Neural cell (in vitro differentiated cells): ENCODE measurements around the gene COL4A4. TPM values are rescaled to one million over a fixed set of nuclear protein-coding genes. Genes with fewer than 3 reads are reported as not detected.

ENCODE experiments used
- H2AFZ ChIP-seq: fragments of 200-600, 300-800 bp; sonication (generic), shearing (Covaris generic); 2 replicates; pipeline ENCODE4 v1.6.0; 2014; ENCODE audit warnings: low read depth, mild to moderate bottlenecking, antibody characterized with exemption, low read length, moderate library complexity
- H3F3A ChIP-seq: fragments of 200-600 bp; shearing (Covaris generic); 2 replicates; pipeline ENCODE4 v1.6.1; 2016; ENCODE audit warnings: mild to moderate bottlenecking, moderate library complexity, mixed read lengths, antibody characterized with exemption, low read length; ENCODE audit not compliant: insufficient read depth, poor library complexity, severe bottlenecking
- H3K27ac ChIP-seq: fragments of 200-600, 300-800 bp; sonication (generic), shearing (Covaris generic); 2 replicates; pipeline ENCODE4 v1.5.1; 2014; ENCODE audit warnings: mild to moderate bottlenecking, low read length, moderate library complexity
- H3K27me3 ChIP-seq: fragments of 300-800, 200-600 bp; sonication (generic), shearing (Covaris generic); 2 replicates; pipeline ENCODE4 v1.6.0; 2014; ENCODE audit warnings: mild to moderate bottlenecking, low read depth, low read length, moderate library complexity; ENCODE audit not compliant: insufficient read depth
- H3K36me3 ChIP-seq: fragments of 300-800, 200-600 bp; sonication (generic), shearing (Covaris generic); 2 replicates; pipeline ENCODE4 v1.5.1; 2014; ENCODE audit warnings: mild to moderate bottlenecking, antibody characterized with exemption, low read length, moderate library complexity; ENCODE audit not compliant: insufficient read depth
- H3K4me2 ChIP-seq: fragments of 300-800, 200-600 bp; sonication (generic), shearing (Covaris generic); 2 replicates; pipeline ENCODE4 v1.6.0; 2014; ENCODE audit warnings: mild to moderate bottlenecking, low read length
- H3K4me3 ChIP-seq: fragments of 300-800, 200-600 bp; sonication (generic), shearing (Covaris generic); 2 replicates; pipeline ENCODE4 v1.5.1; 2014; ENCODE audit warnings: mild to moderate bottlenecking, low read length, moderate library complexity
- H3K79me2 ChIP-seq: fragments of 200-600 bp; shearing (Covaris generic); replicated peaks from 2 replicates; pipeline ENCODE4 v1.6.0; 2014; ENCODE audit warnings: mild to moderate bottlenecking, low read length, moderate library complexity; ENCODE audit not compliant: insufficient read depth
- H3K9ac ChIP-seq: fragments of 300-800, 200-600 bp; sonication (generic), shearing (Covaris generic); 2 replicates; pipeline ENCODE4 v1.6.1; 2016; ENCODE audit warnings: mild to moderate bottlenecking, low read length, mixed read lengths
- H3K9me2 ChIP-seq: fragments of 200-600 bp; shearing (Covaris generic); 2 replicates; pipeline ENCODE4 v1.6.1; 2016; ENCODE audit warnings: mild to moderate bottlenecking, low read length, mixed read lengths; ENCODE audit not compliant: insufficient read depth
- H3K9me3 ChIP-seq: fragments of 200-600, 300-800 bp; sonication (generic), shearing (Covaris generic); 2 replicates; pipeline ENCODE4 v1.6.1; 2016; ENCODE audit warnings: mild to moderate bottlenecking, mixed run types, low read length, moderate library complexity, mixed read lengths
- H4K20me1 ChIP-seq: fragments of 200-600 bp; shearing (Covaris generic); 2 replicates; pipeline ENCODE4 v1.6.1; 2016; ENCODE audit warnings: mild to moderate bottlenecking, mixed run types; ENCODE audit not compliant: insufficient read depth
- CTCF ChIP-seq: fragments of 450-650 bp; IDR thresholded peaks from 2 replicates; pipeline ENCODE4 v1.5.1; 2014; ENCODE audit warnings: antibody characterized with exemption, mild to moderate bottlenecking, moderate library complexity; ENCODE audit not compliant: poor library complexity, severe bottlenecking
- EP300 ChIP-seq: fragments of 450-650 bp; conservative IDR thresholded peaks from 2 replicates; pipeline ENCODE4 v1.6.1; 2014; ENCODE audit warnings: antibody characterized with exemption, mild to moderate bottlenecking, moderate library complexity; ENCODE audit not compliant: poor library complexity, severe bottlenecking
- EZH2 ChIP-seq: fragments of 200-600, 300-800 bp; shearing (Covaris generic), sonication (generic); IDR thresholded peaks from 2 replicates; pipeline ENCODE4 v1.6.1; 2014; ENCODE audit warnings: antibody characterized with exemption, low read length, borderline replicate concordance, mild to moderate bottlenecking; ENCODE audit not compliant: insufficient read depth, poor library complexity, severe bottlenecking
- MXI1 ChIP-seq: fragments of 450-650 bp; conservative IDR thresholded peaks from 2 replicates; pipeline ENCODE4 v1.6.1; 2014; ENCODE audit warnings: antibody characterized with exemption, mild to moderate bottlenecking; ENCODE audit not compliant: poor library complexity, severe bottlenecking
- POLR2AphosphoS5 ChIP-seq: IDR thresholded peaks from 2 replicates; pipeline ENCODE4 v1.6.1; 2012
- RAD21 ChIP-seq: fragments of 450-650 bp; conservative IDR thresholded peaks from 2 replicates; pipeline ENCODE4 v1.6.1; 2014; ENCODE audit warnings: antibody characterized with exemption, mild to moderate bottlenecking, moderate library complexity
- REST ChIP-seq: IDR thresholded peaks from 2 replicates; pipeline ENCODE4 v1.6.1; 2012; ENCODE audit warnings: borderline replicate concordance
- SMC3 ChIP-seq: fragments of 450-650 bp; conservative IDR thresholded peaks from 2 replicates; pipeline ENCODE4 v1.6.1; 2014; ENCODE audit warnings: antibody characterized with exemption, mild to moderate bottlenecking, moderate library complexity; ENCODE audit not compliant: poor library complexity
- TAF1 ChIP-seq: IDR thresholded peaks from 2 replicates; pipeline ENCODE4 v1.6.1; 2012; ENCODE audit warnings: low read depth
- polyA plus RNA-seq: library from polyadenylated mRNA; depleted of rRNA; stranded (reverse); fragments of >200 nt; gene quantifications from 2 replicates; pipeline ENCODE4 v1.2.3, GENCODE V29; 2014

COL4A4 gene
- polyA plus RNA-seq, 1 donor from 2014 or later = 0.35 TPM

- TF ChIP-seq TAF1 (no peak), SMC3 (no peak), EP300 (no peak), RAD21 (no peak), MXI1 (no peak), CTCF (no peak), EZH2 (no peak), REST (no peak), POLR2AphosphoS5 (no peak)
- H3K79me2 ChIP-seq = no peaks in the 10 kb centered on the region
- H3K27ac ChIP-seq = no peak overlapping the region
- H3K9me3 ChIP-seq = no peaks in the 10 kb centered on the region
- H2AFZ ChIP-seq = no peak overlapping the region
- H3K4me2 ChIP-seq = no peak overlapping the region
- H3K36me3 ChIP-seq = no peaks in the 10 kb centered on the region
- no peaks in the 10 kb centered on the region for H3K27me3 ChIP-seq
- no peaks in the 10 kb centered on the region for H3F3A ChIP-seq
- H3K4me3 ChIP-seq = no peak overlapping the region
- no peaks in the 10 kb centered on the region for H4K20me1 ChIP-seq
- no peak overlapping the region for H3K9ac ChIP-seq
- H3K9me2 ChIP-seq = no peaks in the 10 kb centered on the region
These were observed 170.8 kb downstream of the COL4A4 start for GRCh38 chr2:226993171-226993570.

GRCh38 chr2:226991663-226992062 is 172.3 kb downstream of the COL4A4 start:
- no peaks in the 10 kb centered on the region for H3F3A ChIP-seq
- H3K9me3 ChIP-seq = no peaks in the 10 kb centered on the region
- no peak overlapping the region for H2AFZ ChIP-seq
- H3K4me2 ChIP-seq = no peak overlapping the region
- no peak overlapping the region for H3K9ac ChIP-seq
- H3K79me2 ChIP-seq = no peaks in the 10 kb centered on the region
- H3K4me3 ChIP-seq = no peak overlapping the region
- H3K9me2 ChIP-seq = no peaks in the 10 kb centered on the region
- TF ChIP-seq EP300 (no peak), EZH2 (no peak), TAF1 (no peak), CTCF (no peak), RAD21 (no peak), MXI1 (no peak), POLR2AphosphoS5 (no peak), REST (no peak), SMC3 (no peak)
- no peak overlapping the region for H3K27ac ChIP-seq
- H3K36me3 ChIP-seq = no peaks in the 10 kb centered on the region
- no peaks in the 10 kb centered on the region for H3K27me3 ChIP-seq
- H4K20me1 ChIP-seq = no peaks in the 10 kb centered on the region
